ENCODE measurements around the gene HOXC12.

- TF ChIP-seq CTCF (IDR thresholded peaks at IDR 0.05; ENCODE audit: low read depth, low read length) (no peak), EZH2phosphoT487 (IDR thresholded peaks at IDR 0.05; ENCODE audit: low read depth) (no peak)
These were observed 31.4 kb downstream of the HOXC12 start for GRCh38 chr12:53985994-53986685.

Data from OCI-LY3 (cell line).